Activated naive CD8-positive, alpha-beta T cell treated with anti-CD3 and anti-CD28 coated beads, Interleukin-2, amount 50 U/mL, for 24 hours (primary cell): ENCODE measurements around the gene NLRP5.
A peak's percentile ranks its signal among the peaks of the same experiment; 100 is the strongest.
"Not testable (repeated sequence)": the region's sequence is repeated elsewhere in the genome, so short reads cannot be mapped to it uniquely, and the experiment has no call there.

Source experiments
- ATAC-seq: fragments of 150-1000 bp; cut with Tn5 transposase; one replicate; pipeline ENCODE4 v1.10.0; 2021
- DNase-seq: peaks from one replicate; pipeline ENCODE4 v3.0.0; 2021
- H3K27ac Mint-ChIP-seq: one replicate; pipeline ENCODE4 v1.8.0; 2021; ENCODE audit warnings: mild to moderate bottlenecking, mixed read lengths
- H3K27me3 Mint-ChIP-seq: one replicate; pipeline ENCODE4 v1.8.0; 2021; ENCODE audit warnings: mixed read lengths
- H3K36me3 Mint-ChIP-seq: one replicate; pipeline ENCODE4 v1.8.0; 2021; ENCODE audit warnings: low read depth, mixed read lengths
- H3K4me1 Mint-ChIP-seq: one replicate; pipeline ENCODE4 v1.8.0; 2021; ENCODE audit warnings: mixed read lengths
- H3K4me3 Mint-ChIP-seq: one replicate; pipeline ENCODE4 v1.8.0; 2021; ENCODE audit warnings: mild to moderate bottlenecking, moderate library complexity, mixed read lengths
- H3K9me3 Mint-ChIP-seq: one replicate; pipeline ENCODE4 v1.8.0; 2021; ENCODE audit warnings: mixed read lengths

Gene NLRP5

DNA sequence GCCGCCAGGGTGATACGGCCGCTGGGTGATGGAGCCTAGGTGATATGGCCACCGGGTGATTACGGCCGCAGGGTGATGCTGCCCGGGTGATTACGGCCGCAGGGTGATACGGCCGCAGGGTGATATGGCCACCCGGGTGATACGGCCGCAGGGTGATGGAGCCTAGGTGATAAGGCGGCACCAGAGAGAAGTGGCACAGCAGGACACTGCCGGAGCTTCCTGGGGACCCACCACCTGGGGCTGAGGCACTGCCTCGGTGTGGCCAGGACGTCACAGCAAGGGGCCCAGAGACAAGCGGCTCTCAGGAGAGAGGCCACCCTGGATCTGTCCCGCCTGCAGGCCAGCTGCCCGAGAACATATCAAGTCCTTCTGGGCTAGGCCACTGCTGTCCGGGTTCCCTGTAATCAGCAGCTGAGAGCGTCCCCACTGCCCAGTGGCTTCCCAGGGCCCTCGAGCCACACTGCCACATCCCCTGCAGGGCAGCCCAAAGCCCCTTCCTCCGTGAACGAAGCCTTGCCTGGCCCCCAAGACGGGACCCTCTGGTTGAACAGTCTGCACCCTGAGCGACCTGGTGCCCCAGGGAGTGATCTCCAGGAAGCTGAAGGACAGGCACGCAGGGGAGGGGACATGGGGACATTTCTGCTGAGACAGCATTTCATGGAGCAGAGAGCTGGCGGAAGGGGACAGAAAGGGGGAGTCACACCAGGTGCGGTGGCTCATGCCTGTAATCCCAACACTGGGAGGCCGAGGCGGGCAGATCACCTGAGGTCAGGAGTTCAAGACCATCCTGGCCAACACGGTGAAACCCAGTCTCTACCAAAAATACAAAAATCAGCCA is 112.4 kb downstream of the NLRP5 start:
- DNase-seq, result no peak
- H3K36me3 Mint-ChIP-seq, result peaks cover 22% of the 10 kb centered on the region
- ATAC-seq, result no peak
- no peaks in the 10 kb centered on the region for H3K27me3 Mint-ChIP-seq
- H3K9me3 Mint-ChIP-seq, result no peaks in the 10 kb centered on the region
- H3K4me1 Mint-ChIP-seq, result peaks cover 5% of the 10 kb centered on the region
- H3K4me3 Mint-ChIP-seq, result no peak overlapping the region
- H3K27ac Mint-ChIP-seq, result no peak overlapping the region

DNA sequence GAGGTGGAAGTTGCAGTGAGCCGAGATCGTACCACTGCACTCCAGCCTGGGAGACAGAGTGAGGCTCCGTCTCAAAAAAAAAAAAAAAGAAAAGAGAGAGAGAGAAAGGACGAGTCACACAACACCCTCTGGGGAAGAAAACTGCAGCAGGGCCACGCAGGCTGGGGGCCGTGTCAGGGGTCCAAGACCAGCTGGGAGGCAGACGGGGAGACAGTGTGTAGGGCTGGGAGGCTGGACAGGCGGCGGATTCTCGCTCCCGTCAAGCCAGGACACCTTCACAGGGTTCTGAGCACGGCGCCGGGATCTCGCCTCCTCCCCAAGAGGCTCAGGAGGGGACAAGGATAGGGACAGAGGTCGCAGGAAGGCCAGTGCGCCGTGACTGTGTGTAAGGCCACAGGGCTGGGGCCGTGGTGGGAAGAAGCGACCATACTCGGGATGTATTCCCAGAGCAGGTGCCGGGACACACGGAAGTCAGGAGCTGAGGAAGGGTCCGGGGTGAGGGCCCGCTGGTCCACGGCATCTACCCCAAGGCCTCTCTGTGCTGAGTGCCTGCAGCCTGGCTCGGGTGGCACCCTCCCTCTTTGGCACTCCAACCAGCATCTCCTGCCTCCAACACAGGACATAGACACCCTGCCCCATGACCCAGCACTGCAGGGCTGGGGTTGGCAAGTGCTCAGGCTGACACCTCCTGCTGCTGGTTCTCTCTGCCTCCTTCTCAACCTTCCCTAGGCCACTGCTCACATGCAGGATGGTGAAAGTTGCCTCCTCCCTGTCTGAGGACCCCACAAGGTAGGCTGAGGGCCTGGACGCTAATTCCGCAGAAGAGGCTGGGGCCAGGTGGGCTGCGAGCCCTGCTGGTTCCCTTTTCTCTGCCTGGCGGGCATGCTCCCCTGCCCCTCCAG is 113.3 kb downstream of the NLRP5 start:
- Mint-ChIP-seq H3K4me3 (no peak overlapping the region), H3K27me3 (no peaks in the 10 kb centered on the region), H3K4me1 (peaks cover 9% of the 10 kb centered on the region), H3K36me3 (peaks cover 18% of the 10 kb centered on the region), H3K27ac (no peak overlapping the region), H3K9me3 (no peaks in the 10 kb centered on the region)
- DNase-seq (no peak), ATAC-seq (no peak)

DNA sequence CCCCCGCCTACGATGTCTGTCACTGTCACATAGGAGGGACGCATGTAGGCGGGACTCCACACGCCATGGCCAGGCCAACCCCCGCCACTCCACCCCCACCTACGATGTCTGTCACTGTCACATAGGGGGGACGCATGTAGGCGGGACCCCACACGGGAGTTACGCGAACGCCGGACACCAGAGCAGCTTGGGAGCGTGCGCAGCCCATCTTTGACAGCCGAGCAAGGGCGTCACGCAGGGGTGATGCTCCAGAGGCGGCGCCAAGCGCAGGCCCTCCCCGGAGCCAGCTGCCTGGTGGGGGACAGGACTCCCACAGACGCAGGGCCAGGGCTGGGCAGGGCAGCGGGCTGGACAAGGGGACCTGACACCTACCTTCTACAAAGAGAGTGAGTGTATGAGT is 114.5 kb downstream of the NLRP5 start:
- H3K27ac Mint-ChIP-seq, result no peak overlapping the region
- H3K36me3 Mint-ChIP-seq, result peaks cover 10% of the 10 kb centered on the region
- H3K4me3 Mint-ChIP-seq, result no peak overlapping the region
- H3K9me3 Mint-ChIP-seq, result no peaks in the 10 kb centered on the region
- DNase-seq (no peak), ATAC-seq (no peak)
- no peaks in the 10 kb centered on the region for H3K27me3 Mint-ChIP-seq
- peaks cover 17% of the 10 kb centered on the region for H3K4me1 Mint-ChIP-seq

DNA sequence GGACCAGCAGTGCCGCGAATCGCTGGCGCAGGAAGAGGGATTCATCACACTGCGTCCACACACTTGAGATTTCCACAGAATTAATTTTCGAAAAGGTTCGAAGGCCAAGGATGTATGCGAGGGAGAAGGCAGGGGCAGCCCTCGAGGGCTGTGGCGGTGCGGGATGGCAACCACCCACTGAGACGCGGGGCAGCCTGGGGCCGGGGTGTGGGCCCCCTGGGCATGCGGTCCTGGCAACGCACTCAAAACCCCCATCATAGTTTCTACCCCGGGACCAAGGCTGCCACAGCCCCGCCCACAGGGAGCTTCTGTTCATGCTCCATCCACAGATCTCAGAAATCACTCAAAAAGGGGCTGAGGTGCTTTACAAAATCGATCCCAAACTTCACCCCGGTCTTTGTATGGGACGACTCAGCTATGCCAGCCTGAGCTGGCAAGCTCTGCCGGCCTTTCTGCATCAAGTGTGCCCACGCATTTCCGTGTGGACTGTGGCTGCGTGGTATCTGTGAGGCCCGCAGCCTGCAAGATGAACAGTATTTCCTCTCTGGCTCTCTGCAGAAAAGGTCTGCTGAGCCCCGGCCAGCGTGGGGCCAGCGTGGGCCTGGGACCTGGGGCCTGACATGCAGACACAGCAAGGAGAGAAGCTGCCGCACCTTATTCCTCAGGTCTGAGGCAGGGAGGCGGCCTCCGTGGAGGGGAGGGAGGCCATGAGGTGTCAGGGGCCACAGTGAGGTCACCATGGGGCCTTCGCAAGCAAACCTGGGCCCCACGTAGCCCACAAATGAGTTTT is 115.4 kb downstream of the NLRP5 start:
- Mint-ChIP-seq H3K27me3 (no peaks in the 10 kb centered on the region), H3K36me3 (peaks cover 15% of the 10 kb centered on the region), H3K27ac (no peak overlapping the region), H3K4me3 (no peak overlapping the region), H3K4me1 (peaks cover 25% of the 10 kb centered on the region), H3K9me3 (no peaks in the 10 kb centered on the region)
- DNase-seq (no peak), ATAC-seq (no peak)

DNA sequence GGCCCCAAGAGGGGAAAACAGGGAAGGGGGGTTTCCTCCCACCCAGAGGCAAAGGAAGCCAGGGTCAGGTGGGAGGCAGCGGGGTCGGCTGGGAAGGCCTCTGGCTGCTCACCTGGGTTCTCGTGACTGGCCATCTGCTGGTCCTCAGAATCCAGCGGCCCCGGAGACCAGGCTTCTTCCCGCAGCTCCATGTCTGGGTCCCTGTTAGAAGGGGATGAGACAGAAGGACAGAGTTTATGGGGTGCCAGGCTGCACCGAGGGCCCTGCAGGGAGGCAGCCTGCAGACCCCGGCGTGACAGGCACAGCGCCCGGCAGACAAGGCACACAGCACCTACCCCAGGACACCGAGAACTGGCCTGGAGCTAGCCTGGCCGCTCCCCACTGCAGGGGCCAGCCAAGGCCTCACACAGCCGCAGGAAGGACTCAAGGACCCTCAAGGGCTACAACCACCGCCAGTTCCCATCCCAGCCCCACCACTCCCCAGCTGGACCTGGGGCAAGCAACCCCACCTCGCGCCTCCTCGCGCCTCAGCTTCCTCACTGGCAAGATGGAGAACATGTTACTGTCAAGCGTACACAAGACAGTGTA is 116.5 kb downstream of the NLRP5 start:
- H3K27ac Mint-ChIP-seq, result no peak overlapping the region
- ATAC-seq (no peak), DNase-seq (no peak)
- peaks cover 29% of the 10 kb centered on the region for H3K4me1 Mint-ChIP-seq
- no peaks in the 10 kb centered on the region for H3K9me3 Mint-ChIP-seq
- H3K4me3 Mint-ChIP-seq, result no peak overlapping the region
- H3K27me3 Mint-ChIP-seq, result no peaks in the 10 kb centered on the region
- H3K36me3 Mint-ChIP-seq, result peaks cover 16% of the 10 kb centered on the region

DNA sequence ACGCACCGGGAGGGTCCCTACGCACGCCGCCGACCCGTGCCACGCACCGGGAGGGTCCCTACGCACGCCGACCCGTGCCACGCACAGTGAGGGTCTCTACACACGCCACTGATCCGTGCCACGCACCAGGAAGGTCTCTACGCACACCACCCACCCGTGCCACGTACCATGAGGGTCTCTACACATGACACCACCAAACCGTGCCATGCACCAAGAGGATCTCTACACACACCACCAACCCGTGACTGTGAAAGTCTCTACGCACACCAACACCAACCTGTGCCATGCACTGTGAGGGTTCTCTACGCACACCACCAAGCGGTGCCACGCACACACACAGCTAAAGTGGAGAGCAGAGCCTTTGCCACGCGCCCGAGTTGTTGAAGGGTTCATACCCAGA is 117.8 kb downstream of the NLRP5 start:
- Mint-ChIP-seq H3K4me3 (no peak overlapping the region), H3K27me3 (no peaks in the 10 kb centered on the region), H3K36me3 (peaks cover 16% of the 10 kb centered on the region), H3K9me3 (no peaks in the 10 kb centered on the region), H3K4me1 (peaks cover 36% of the 10 kb centered on the region), H3K27ac (no peak overlapping the region)
- DNase-seq (no peak), ATAC-seq (no peak)

DNA sequence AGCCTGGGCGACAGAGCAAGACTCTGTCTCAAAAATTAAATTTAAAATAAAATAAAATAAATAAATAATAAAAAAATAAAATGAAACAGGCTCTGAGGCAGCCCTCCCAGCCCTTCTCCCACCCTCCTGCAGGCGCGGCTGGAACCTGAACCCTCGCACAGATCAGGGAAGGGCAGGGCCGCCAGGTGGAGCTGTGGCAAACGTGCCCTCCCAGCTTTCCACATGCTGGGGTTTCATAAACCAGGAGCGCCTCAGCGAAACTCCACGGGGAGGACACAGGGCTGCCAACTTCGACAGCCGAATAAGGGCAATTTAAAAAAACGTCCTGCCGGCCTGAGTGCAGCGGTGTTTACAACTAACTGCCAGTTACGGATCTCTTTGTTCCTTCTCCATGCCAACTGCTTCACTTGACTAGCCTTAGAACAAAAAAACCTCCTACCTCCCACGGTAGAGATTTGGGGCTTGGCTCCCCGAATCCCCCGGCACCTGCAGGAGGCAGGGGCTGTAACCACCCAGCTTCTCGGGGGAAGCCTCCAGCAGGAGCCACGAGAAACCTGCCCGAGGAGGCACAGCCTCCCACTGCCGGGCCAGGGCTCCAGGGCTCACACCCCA is 118.6 kb downstream of the NLRP5 start:
- H3K36me3 Mint-ChIP-seq, result peaks cover 14% of the 10 kb centered on the region
- DNase-seq (peak; percentile 61), ATAC-seq (peak; percentile 61)
- no peak overlapping the region for H3K27ac Mint-ChIP-seq
- H3K4me3 Mint-ChIP-seq, result no peak overlapping the region
- H3K27me3 Mint-ChIP-seq, result no peaks in the 10 kb centered on the region
- H3K9me3 Mint-ChIP-seq, result no peaks in the 10 kb centered on the region
- peaks cover 39% of the 10 kb centered on the region for H3K4me1 Mint-ChIP-seq

DNA sequence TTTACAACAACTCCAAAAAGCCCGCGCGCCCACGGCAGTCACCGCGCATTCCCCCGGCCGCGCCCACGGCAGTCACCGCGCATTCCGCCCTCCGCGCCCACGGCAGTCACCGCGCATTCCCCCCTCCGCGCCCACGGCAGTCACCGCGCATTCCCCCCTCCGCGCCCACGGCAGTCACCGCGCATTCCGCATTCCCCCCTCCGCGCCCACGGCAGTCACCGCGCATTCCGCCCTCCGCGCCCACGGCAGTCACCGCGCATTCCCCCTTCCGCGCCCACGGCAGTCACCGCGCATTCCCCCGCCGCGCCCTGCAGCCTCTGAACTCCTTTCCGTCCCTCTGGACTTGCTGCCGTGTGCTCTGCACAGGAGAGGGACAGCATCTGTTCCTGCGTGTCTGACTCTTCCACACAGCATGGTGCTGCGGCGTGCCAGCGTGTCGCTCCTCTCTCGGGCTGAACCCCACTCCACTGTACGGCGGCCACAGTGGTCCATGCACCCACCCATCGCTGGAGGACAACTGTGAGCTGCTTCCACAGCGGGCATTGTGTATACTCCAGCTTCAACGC is 119.3 kb downstream of the NLRP5 start:
- H3K4me1 Mint-ChIP-seq, result peaks cover 46% of the 10 kb centered on the region

DNA sequence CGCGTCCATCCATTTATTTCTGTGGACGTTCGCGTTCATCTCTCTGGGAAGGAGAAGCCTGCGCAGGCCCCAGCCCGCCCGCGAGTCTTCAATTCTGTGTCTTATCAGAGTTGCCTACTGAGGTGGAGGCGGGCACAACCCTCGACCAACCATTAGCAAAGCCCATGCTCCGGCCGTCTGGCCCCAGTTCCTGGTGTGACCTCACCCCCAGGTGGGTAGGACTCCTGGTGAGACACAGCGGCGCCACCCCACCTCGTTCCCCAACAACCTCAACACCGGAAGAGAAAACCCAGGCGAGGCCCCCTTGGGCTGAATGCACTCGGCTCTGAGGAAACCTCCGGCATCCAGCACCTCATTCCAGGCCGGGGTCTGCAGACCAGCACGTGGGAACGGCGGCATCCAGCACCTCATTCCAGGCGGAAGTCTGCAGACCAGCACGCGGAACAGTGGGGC is 119.8 kb downstream of the NLRP5 start:
- H3K27ac Mint-ChIP-seq, result no peak overlapping the region
- peaks cover 48% of the 10 kb centered on the region for H3K4me1 Mint-ChIP-seq
- ATAC-seq, result no peak
- H3K9me3 Mint-ChIP-seq, result no peaks in the 10 kb centered on the region
- no peaks in the 10 kb centered on the region for H3K27me3 Mint-ChIP-seq
- H3K36me3 Mint-ChIP-seq, result peaks cover 12% of the 10 kb centered on the region
- H3K4me3 Mint-ChIP-seq, result no peak overlapping the region
- DNase-seq, result no peak

More for the DNA sequence above, 119.3 kb downstream of the NLRP5 start:
- ATAC-seq, H3K4me3 Mint-ChIP-seq, H3K27me3 Mint-ChIP-seq, H3K9me3 Mint-ChIP-seq, DNase-seq, H3K27ac Mint-ChIP-seq: not testable (repeated sequence)
- peaks cover 14% of the 10 kb centered on the region for H3K36me3 Mint-ChIP-seq

DNA sequence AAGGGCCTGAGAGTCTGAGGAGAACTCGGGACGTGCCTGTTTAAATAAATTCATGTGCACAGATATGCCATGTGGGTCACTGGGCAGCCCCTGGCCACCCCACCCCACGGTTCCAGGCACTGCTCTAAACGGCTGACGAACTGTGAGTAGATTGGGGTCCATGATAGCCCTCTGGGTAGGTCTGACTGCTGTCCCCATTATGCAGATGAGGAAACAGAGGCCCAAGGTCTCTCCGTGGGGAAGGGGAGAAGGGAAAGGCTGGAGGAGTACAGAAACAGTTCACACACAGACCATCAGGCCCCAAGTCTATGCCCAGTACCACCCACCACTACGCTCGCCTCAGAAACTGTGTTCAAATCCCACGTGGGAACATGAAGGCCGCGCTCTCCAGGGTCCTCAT is 120.4 kb downstream of the NLRP5 start:
- no peaks in the 10 kb centered on the region for H3K27me3 Mint-ChIP-seq
- ATAC-seq (no peak), DNase-seq (no peak)
- H3K4me1 Mint-ChIP-seq, result peaks cover 51% of the 10 kb centered on the region
- peak overlapping the region; percentile 31 for H3K27ac Mint-ChIP-seq
- peaks cover 9% of the 10 kb centered on the region for H3K36me3 Mint-ChIP-seq
- no peak overlapping the region for H3K4me3 Mint-ChIP-seq
- H3K9me3 Mint-ChIP-seq, result no peaks in the 10 kb centered on the region

DNA sequence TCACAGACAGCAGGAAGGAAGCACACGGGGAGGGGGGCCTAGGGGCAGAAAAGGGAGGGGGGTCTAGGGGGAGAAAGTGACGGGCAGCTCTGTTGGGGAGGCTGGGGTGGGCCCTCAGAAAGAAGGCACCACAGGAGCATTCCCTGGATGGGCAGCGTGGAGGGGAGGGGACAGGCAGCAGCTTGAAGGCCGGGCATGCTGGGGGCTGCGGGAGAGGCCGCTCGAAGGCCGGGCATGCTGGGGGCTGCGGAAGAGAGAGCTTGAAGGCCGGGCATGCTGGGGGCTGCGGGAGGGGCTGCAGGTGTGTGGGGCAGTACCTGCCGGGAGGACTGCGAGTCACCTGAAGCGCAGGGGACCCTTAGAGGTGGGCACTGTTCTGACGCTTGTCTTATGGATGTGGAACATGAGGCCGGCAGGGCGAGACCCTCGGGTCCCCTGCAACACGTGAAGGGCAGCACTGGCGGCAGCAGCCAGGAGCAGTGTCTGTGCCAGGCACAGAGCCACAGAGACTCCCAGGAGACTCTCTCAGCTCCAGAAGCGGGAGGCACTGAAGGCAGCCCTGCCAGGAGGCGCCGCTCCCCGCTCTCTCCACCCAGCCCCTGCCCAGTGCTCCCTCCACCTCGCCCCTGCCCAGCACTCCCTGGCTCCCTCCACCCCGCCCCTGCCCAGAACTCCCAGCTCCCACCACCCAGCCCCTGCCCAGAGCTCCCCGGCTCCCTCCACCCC is 121.2 kb downstream of the NLRP5 start:
- H3K27ac Mint-ChIP-seq, result no peak overlapping the region

DNA sequence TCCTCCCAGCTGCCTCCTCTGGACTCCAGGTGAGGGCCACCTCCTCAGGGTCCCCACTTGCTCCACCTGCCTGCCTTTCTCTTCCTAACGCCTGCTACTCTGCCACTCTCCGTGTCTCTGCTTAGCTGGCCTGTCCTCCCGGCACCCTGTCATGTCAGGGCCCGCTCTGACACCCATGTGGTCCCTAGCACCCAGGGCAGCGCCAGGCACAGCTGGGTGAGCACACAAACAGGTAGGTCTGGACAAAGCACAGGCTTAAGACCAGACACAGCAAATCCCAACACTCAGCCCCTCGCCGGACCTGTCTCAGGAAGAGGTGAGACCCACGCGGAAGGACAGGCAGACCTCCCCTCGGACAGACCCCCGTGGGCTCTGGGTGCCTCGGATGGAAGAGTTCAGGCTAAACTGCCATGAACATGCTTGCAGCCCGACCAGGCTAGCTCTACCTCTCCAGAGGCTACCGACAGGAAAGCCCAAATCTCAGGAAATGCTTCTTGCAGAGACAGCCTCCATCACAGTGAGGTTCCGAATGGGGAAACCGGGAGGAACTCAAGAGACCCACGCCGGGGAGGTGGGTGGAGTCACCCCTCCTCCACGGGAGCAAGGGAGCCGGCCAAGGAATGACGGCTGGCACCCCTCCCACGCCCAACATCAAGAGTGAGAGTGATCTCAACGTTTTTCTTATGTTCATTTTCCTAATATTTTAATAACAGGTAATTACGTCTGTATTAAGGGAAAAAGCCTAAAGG is 122.0 kb downstream of the NLRP5 start:
- Mint-ChIP-seq H3K4me3 (no peak overlapping the region), H3K27me3 (no peaks in the 10 kb centered on the region), H3K36me3 (peaks cover 7% of the 10 kb centered on the region), H3K27ac (peak overlapping the region; percentile 16), H3K4me1 (peaks cover 63% of the 10 kb centered on the region), H3K9me3 (no peaks in the 10 kb centered on the region)
- ATAC-seq, result no peak
- DNase-seq, result no peak

More for the DNA sequence above, 121.2 kb downstream of the NLRP5 start:
- H3K27me3 Mint-ChIP-seq, result no peaks in the 10 kb centered on the region
- peaks cover 9% of the 10 kb centered on the region for H3K36me3 Mint-ChIP-seq
- no peak overlapping the region for H3K4me3 Mint-ChIP-seq
- peaks cover 57% of the 10 kb centered on the region for H3K4me1 Mint-ChIP-seq
- DNase-seq (no peak), ATAC-seq (no peak)
- no peaks in the 10 kb centered on the region for H3K9me3 Mint-ChIP-seq
